A673 (cell line): ENCODE measurements around the gene ERICH2. TPM values are rescaled to one million over a fixed set of nuclear protein-coding genes. Genes with fewer than 3 reads are reported as not detected.

Experiments used
- BruUV-seq: library from RNA; stranded (reverse); fragments of 400-500 nt; replicated peaks from 2 replicates; lab custom pipeline; 2021; lab: Mats Ljungman, UMichigan
- CTCF ChIA-PET: fragments of 300-600 bp; sonication (Branson Sonifier 250); formaldehyde crosslinking; loops from one replicate; lab custom pipeline; 2022; ENCODE audit warnings: antibody characterized with exemption; lab: Charles Lee
- POLR2A ChIA-PET: fragments of 300-600 bp; sonication (Branson Sonifier 250); formaldehyde crosslinking; loops from one replicate; lab custom pipeline; 2022; ENCODE audit warnings: antibody characterized with exemption; ENCODE audit not compliant: low non-redundant PET; lab: Charles Lee
- DNase-seq: peaks from one replicate; pipeline ENCODE4 v3.0.0-alpha.2; 2015; ENCODE audit warnings: low spot score
- H3K27ac ChIP-seq: fragments of 200-600 bp; sonication (generic); 2 replicates; pipeline ENCODE4 v1.5.1; 2016; ENCODE audit warnings: mixed run types, low read depth, mild to moderate bottlenecking, mixed read lengths, antibody characterized with exemption, low read length; ENCODE audit not compliant: poor library complexity, severe bottlenecking
- H3K27me3 ChIP-seq: fragments of 200-600 bp; sonication (generic); replicated peaks from 2 replicates; pipeline ENCODE4 v1.6.1; 2017; ENCODE audit warnings: mixed run types, low read depth, mild to moderate bottlenecking, mixed read lengths, antibody characterized with exemption, low read length; ENCODE audit not compliant: insufficient read depth, poor library complexity
- H3K36me3 ChIP-seq: fragments of 200-600 bp; sonication (generic); 2 replicates; pipeline ENCODE4 v1.6.1; 2016; ENCODE audit warnings: mixed run types, mild to moderate bottlenecking, mixed read lengths, antibody characterized with exemption, low read length; ENCODE audit not compliant: insufficient read depth, poor library complexity, severe bottlenecking
- H3K4me1 ChIP-seq: fragments of 200-600 bp; sonication (generic); 2 replicates; pipeline ENCODE4 v1.6.1; 2017; ENCODE audit warnings: mixed run types, mild to moderate bottlenecking, mixed read lengths, antibody characterized with exemption, low read length; ENCODE audit not compliant: insufficient read depth, poor library complexity, severe bottlenecking
- H3K4me3 ChIP-seq: fragments of 200-600 bp; sonication (generic); 2 replicates; pipeline ENCODE4 v1.5.1; 2016; ENCODE audit warnings: low read depth, mixed run types, mild to moderate bottlenecking, mixed read lengths, low read length; ENCODE audit not compliant: poor library complexity, severe bottlenecking
- H3K9me3 ChIP-seq: fragments of 200-600 bp; sonication (generic); 2 replicates; pipeline ENCODE4 v1.6.1; 2016; ENCODE audit warnings: mixed run types, low read depth, mild to moderate bottlenecking, mixed read lengths, antibody characterized with exemption, low read length; ENCODE audit not compliant: poor library complexity, severe bottlenecking
- EZH2 ChIP-seq: fragments of 200-600 bp; sonication (generic); IDR thresholded peaks from 2 replicates; pipeline ENCODE4 v1.6.1; 2017; ENCODE audit warnings: borderline replicate concordance, low read depth, mild to moderate bottlenecking, mixed read lengths, antibody characterized with exemption, low read length; ENCODE audit not compliant: poor library complexity, severe bottlenecking
- intact Hi-C: fragments of 100-400 bp; cut with micrococcal nuclease; formaldehyde crosslinking; loops from one replicate; pipeline ENCODE4 v1.10.0; 2022; ENCODE audit not compliant: unreplicated experiment
- total RNA-seq: library from RNA; stranded (reverse); gene quantifications from 2 replicates; pipeline ENCODE4 v1.2.3, GENCODE V29; 2021
- TF ChIP-seq, protein P1 (sequence below): fragments of 300-800, 200-600 bp; sonication (generic); conservative IDR thresholded peaks from 2 replicates; pipeline ENCODE4 v1.5.1; 2017; ENCODE audit warnings: low read depth, mild to moderate bottlenecking, antibody characterized with exemption, low read length, moderate library complexity, mixed read lengths

Gene ERICH2
- total RNA-seq, 1 experiment from 2014 or later: not detected

- intact Hi-C loops: no loop called here
- no peak overlapping the region for H3K4me3 ChIP-seq
- no peak overlapping the region for H3K27ac ChIP-seq
- H3K9me3 ChIP-seq: no peaks in the 10 kb centered on the region
- no peak for DNase-seq
- no peak for TF ChIP-seq EZH2
- TF ChIP-seq, protein P1, sequence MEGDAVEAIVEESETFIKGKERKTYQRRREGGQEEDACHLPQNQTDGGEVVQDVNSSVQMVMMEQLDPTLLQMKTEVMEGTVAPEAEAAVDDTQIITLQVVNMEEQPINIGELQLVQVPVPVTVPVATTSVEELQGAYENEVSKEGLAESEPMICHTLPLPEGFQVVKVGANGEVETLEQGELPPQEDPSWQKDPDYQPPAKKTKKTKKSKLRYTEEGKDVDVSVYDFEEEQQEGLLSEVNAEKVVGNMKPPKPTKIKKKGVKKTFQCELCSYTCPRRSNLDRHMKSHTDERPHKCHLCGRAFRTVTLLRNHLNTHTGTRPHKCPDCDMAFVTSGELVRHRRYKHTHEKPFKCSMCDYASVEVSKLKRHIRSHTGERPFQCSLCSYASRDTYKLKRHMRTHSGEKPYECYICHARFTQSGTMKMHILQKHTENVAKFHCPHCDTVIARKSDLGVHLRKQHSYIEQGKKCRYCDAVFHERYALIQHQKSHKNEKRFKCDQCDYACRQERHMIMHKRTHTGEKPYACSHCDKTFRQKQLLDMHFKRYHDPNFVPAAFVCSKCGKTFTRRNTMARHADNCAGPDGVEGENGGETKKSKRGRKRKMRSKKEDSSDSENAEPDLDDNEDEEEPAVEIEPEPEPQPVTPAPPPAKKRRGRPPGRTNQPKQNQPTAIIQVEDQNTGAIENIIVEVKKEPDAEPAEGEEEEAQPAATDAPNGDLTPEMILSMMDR: no peak
- POLR2A ChIA-PET: no interaction called here
- H3K36me3 ChIP-seq: no peaks in the 10 kb centered on the region
- no TSS peak for BruUV-seq
- H3K4me1 ChIP-seq: no peaks in the 10 kb centered on the region
- peaks cover 20% of the 10 kb centered on the region for H3K27me3 ChIP-seq
- CTCF ChIA-PET: no interaction called here
These were observed 27.2 kb upstream of the ERICH2 start for GRCh38 chr2:170742896-170743529.

DNA sequence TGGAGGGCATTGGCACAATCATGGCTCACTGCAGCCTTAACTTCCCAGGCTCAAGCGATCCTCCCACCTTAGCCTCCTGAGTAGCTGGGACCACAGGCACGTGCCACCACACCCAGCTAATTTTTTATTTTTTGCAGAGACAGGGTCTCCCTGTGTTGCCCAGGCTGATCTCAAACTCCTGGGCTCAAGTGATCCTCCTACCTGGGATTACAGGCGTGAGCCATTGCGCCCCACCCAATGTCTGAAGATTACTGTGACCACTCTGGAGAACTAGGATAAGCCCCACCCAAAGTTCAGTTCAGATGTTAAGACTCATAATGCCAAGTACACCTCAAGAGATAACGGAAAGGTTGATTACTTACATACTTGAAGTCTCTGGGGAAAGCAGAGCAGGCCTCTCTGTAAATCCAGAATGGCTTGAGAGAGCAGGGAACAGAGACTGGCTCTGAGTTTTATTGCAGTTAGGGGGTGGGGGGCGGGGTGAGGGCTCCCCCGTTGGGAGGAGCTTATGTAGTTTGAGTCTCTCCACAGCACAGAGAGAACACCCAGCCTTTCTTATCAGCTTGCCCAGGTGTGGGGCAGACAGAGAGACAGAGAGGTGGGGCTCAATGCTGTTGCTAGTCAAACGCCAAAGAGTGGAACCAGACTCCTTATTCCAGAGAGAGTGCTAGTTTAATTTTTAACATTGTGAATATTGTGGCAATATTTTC lies 26.5 kb upstream of the ERICH2 start:
- Histone ChIP-seq H3K4me3 (no peak overlapping the region), H3K27me3 (peaks cover 27% of the 10 kb centered on the region), H3K9me3 (no peaks in the 10 kb centered on the region), H3K27ac (no peak overlapping the region), H3K36me3 (no peaks in the 10 kb centered on the region), H3K4me1 (no peaks in the 10 kb centered on the region)
- intact Hi-C loops: no loop called here
- DNase-seq: no peak
- ChIA-PET POLR2A (no interaction called here), CTCF (no interaction called here)
- BruUV-seq: no TSS peak
- no peak for TF ChIP-seq EZH2
- TF ChIP-seq, protein P1: no peak

- ChIA-PET CTCF (no interaction called here), POLR2A (no interaction called here)
- peaks cover 32% of the 10 kb centered on the region for H3K27me3 ChIP-seq
- no peak for TF ChIP-seq EZH2
- TF ChIP-seq, protein P1: no peak
- intact Hi-C loops: no loop called here
- no peak overlapping the region for H3K27ac ChIP-seq
- no TSS peak for BruUV-seq
- H3K36me3 ChIP-seq: no peaks in the 10 kb centered on the region
- H3K4me3 ChIP-seq: no peak overlapping the region
- H3K9me3 ChIP-seq: no peaks in the 10 kb centered on the region
- H3K4me1 ChIP-seq: no peaks in the 10 kb centered on the region
- DNase-seq: no peak
These were observed 25.8 kb upstream of the ERICH2 start for GRCh38 chr2:170744248-170745002.
